Bladder microvascular endothelial cell (primary cell): ENCODE results near the gene DCTD. TPM values are rescaled to one million over a fixed set of nuclear protein-coding genes. Genes with fewer than 3 reads are reported as not detected.

ENCODE experiments used
- total RNA-seq: library from RNA; depleted of rRNA; stranded (reverse); fragments of >200 nt; gene quantifications from 2 replicates; pipeline ENCODE4 v1.2.3, GENCODE V29; 2014

DCTD gene
- total RNA-seq, result 47.6 and 112 TPM in 2 replicates

GRCh38 chr4:182917182-182918043 is at the start of gene DCTD:
Gene DCTD, minus strand, starts transcription at chr4:182917386. Its CDS starts 1,818 bp downstream, at chr4:182915568.

Other genes with a start within 250 kb of the DCTD start
- gene WWC2, start 181.9 kb upstream of the DCTD start, total RNA-seq, result 15.9 and 64.8 TPM in 2 replicates